HepG2 (cell line): ENCODE results near the gene LUZP2. TPM values are rescaled to one million over a fixed set of nuclear protein-coding genes. Genes with fewer than 3 reads are reported as not detected.

Source experiments
- ATAC-seq: fragments of 200-7000 bp; cut with Tn5 transposase; 3 replicates; pipeline ENCODE4 v1.9.1; 2020; ENCODE audit warnings: mild to moderate bottlenecking, moderate library complexity
- BruUV-seq: library from RNA; stranded (reverse); fragments of 400-500 nt; replicated peaks from 2 replicates; lab custom pipeline; 2021; lab: Mats Ljungman, UMichigan
- CTCF ChIA-PET: fragments of 300-600 bp; formaldehyde crosslinking; extraction: SDS; loops from one replicate; lab custom pipeline; 2021; ENCODE audit warnings: low total read pairs, inconsistent platforms, low intra/inter-chr PET ratio; lab: Yijun Ruan, JAX
- POLR2A ChIA-PET: fragments of 350-600 bp; sonication (Branson Sonifier 250); formaldehyde crosslinking; loops from one replicate; lab custom pipeline; 2020; ENCODE audit warnings: antibody characterized with exemption, inconsistent platforms; lab: Yijun Ruan, JAX
- DNase-seq: peaks from one replicate; pipeline ENCODE4 v3.0.0-alpha.2; 2015; ENCODE audit warnings: low spot score
- FAIRE-seq: peaks from 3 replicates; lab custom pipeline; 2011; peaks lifted over from hg19 to GRCh38; lab: Jason Lieb, UNC
- H2AFZ ChIP-seq: one replicate; pipeline ENCODE4 v1.6.1; 2011; ENCODE audit warnings: low read length, inconsistent platforms
- H3K27ac ChIP-seq: fragments of 300-600 bp; 3 replicates; pipeline ENCODE4 v1.8.0; 2011; ENCODE audit warnings: mixed run types, mild to moderate bottlenecking, mixed read lengths, low read length, inconsistent platforms; ENCODE audit not compliant: insufficient read depth; ENCODE audit errors: extremely low read length
- H3K27me3 ChIP-seq, 2 experiments: fragments of 200-600 bp in 1 of 2; 2 replicates in 1 of 2; 3 replicates in 1 of 2; pipeline versions ENCODE4 v1.6.0 to v1.8.0; 2011; ENCODE audit warnings: low read length in 2 of 2, mild to moderate bottlenecking in 2 of 2, moderate library complexity in 2 of 2, inconsistent platforms in 1 of 2; ENCODE audit not compliant: insufficient read depth in 2 of 2, control insufficient read depth in 1 of 2
- H3K36me3 ChIP-seq, 2 experiments: fragments of 200-600 bp in 1 of 2; replicated peaks in 1 of 2; 2 replicates in 1 of 2; 3 replicates in 1 of 2; pipeline versions ENCODE4 v1.5.1 to v1.8.0; 2011; ENCODE audit warnings: low read length in 2 of 2, inconsistent platforms in 1 of 2; ENCODE audit not compliant: insufficient read depth in 2 of 2, control insufficient read depth in 1 of 2
- H3K4me1 ChIP-seq: 2 replicates; pipeline ENCODE4 v1.5.1; 2012; ENCODE audit warnings: low read length, inconsistent platforms; ENCODE audit not compliant: insufficient read depth
- H3K4me2 ChIP-seq: 2 replicates; pipeline ENCODE4 v1.6.0; 2011; ENCODE audit warnings: low read depth, low read length, inconsistent platforms
- H3K4me3 ChIP-seq, 3 experiments: fragments of 200-600 bp in 1 of 3; sonication (generic), shearing (Covaris generic) in 1 of 3; replicated peaks in 1 of 3; 2 replicates each; pipeline ENCODE4 v1.5.1; 2011 to 2016; ENCODE audit warnings: low read length in 3 of 3, inconsistent platforms in 2 of 3, low read depth in 2 of 3, mild to moderate bottlenecking in 2 of 3, control low read depth in 1 of 3, mixed read lengths in 1 of 3; ENCODE audit not compliant: insufficient read depth in 1 of 3
- H3K79me2 ChIP-seq: one replicate; pipeline ENCODE4 v1.6.1; 2011; ENCODE audit warnings: low read length, inconsistent platforms; ENCODE audit not compliant: insufficient read depth
- H3K9ac ChIP-seq: 2 replicates; pipeline ENCODE4 v1.6.0; 2011; ENCODE audit warnings: mild to moderate bottlenecking, low read depth, low read length, inconsistent platforms; ENCODE audit not compliant: insufficient read depth
- H3K9me3 ChIP-seq: 2 replicates; pipeline ENCODE4 v1.5.1; 2012; ENCODE audit warnings: mild to moderate bottlenecking, low read length
- H4K20me1 ChIP-seq: 2 replicates; pipeline ENCODE4 v1.6.0; 2011; ENCODE audit warnings: inconsistent platforms, mild to moderate bottlenecking, low read length, moderate library complexity; ENCODE audit not compliant: insufficient read depth
- ADNP ChIP-seq: sonication (generic); formaldehyde crosslinking; IDR thresholded peaks from 2 replicates; pipeline ENCODE4 v1.4.0; 2020; ENCODE audit warnings: missing genetic modification reagents
- HOXA7 ChIP-seq: sonication (generic); formaldehyde crosslinking; IDR thresholded peaks from 2 replicates; pipeline ENCODE4 v1.8.1; 2022; ENCODE audit warnings: mild to moderate bottlenecking, missing genetic modification reagents, moderate library complexity
- KAT8 ChIP-seq: IDR thresholded peaks from 2 replicates; pipeline ENCODE4 v1.6.1; 2016; ENCODE audit warnings: missing genetic modification reagents, missing compliant biosample characterization
- LCORL ChIP-seq, 2 experiments: fragments of 450-650 bp in 1 of 2; sonication (generic) in 1 of 2; formaldehyde crosslinking in 1 of 2; IDR thresholded peaks; 2 replicates each; pipeline versions ENCODE4 v1.5.0 to v1.6.1; 2017 to 2020; ENCODE audit warnings: antibody characterized with exemption in 1 of 2, missing genetic modification reagents in 1 of 2
- MED13 ChIP-seq: sonication (generic); formaldehyde crosslinking; IDR thresholded peaks from 2 replicates; pipeline ENCODE4 v1.5.0; 2020; ENCODE audit warnings: missing genetic modification reagents
- RFX3 ChIP-seq: IDR thresholded peaks from 2 replicates; pipeline ENCODE4 v1.6.1; 2016; ENCODE audit warnings: missing biosample characterization, missing genetic modification reagents
- SAFB2 ChIP-seq: sonication (generic); formaldehyde crosslinking; IDR thresholded peaks from 2 replicates; pipeline ENCODE4 v1.5.1; 2020; ENCODE audit warnings: missing genetic modification reagents, low read depth, mild to moderate bottlenecking, borderline replicate concordance
- SALL2 ChIP-seq: sonication (generic); formaldehyde crosslinking; IDR thresholded peaks from 2 replicates; pipeline ENCODE4 v1.8.1; 2023; ENCODE audit warnings: mild to moderate bottlenecking, missing genetic modification reagents, inconsistent platforms
- SCMH1 ChIP-seq: sonication (generic); formaldehyde crosslinking; IDR thresholded peaks from 2 replicates; pipeline ENCODE4 v1.9.0; 2021; ENCODE audit warnings: missing genetic modification reagents, mild to moderate bottlenecking, borderline replicate concordance
- ZMYM4 ChIP-seq: sonication (generic); formaldehyde crosslinking; IDR thresholded peaks from 2 replicates; pipeline ENCODE4 v1.8.1; 2023; ENCODE audit warnings: mild to moderate bottlenecking, missing genetic modification reagents
- ZNF263 ChIP-seq: sonication (generic); formaldehyde crosslinking; IDR thresholded peaks from 2 replicates; pipeline ENCODE4 v1.4.0; 2020; ENCODE audit warnings: missing genetic modification reagents
- ZNF781 ChIP-seq: sonication (generic); formaldehyde crosslinking; IDR thresholded peaks from 2 replicates; pipeline ENCODE4 v1.5.1; 2020; ENCODE audit warnings: borderline replicate concordance, mild to moderate bottlenecking, missing genetic modification reagents; ENCODE audit errors: not compliant biosample characterization
- whole genome bisulfite sequencing: methylation state at CpG from one replicate; pipeline ENCODE4 v1.1.6; 2017; ENCODE audit warnings: low lambda C conversion rate; 5-methylcytosine and 5-hydroxymethylcytosine counted together
- in situ Hi-C: cut with HindIII; loops from 2 replicates; pipeline ENCODE4 v1.10.0; 2017; ENCODE audit warnings: low pct_unique_long_range_greater_than_20kb; ENCODE audit not compliant: extremely low pct_ligation_motif_present
- intact Hi-C: fragments of 100-400 bp; cut with micrococcal nuclease; formaldehyde crosslinking; loops from one replicate; pipeline ENCODE4 v1.10.0; 2022; ENCODE audit not compliant: unreplicated experiment
- polyA plus RNA-seq, 8 experiments: library from polyadenylated mRNA; depleted of rRNA in 3 of 8; stranded (reverse) in 7 of 8; unstranded in 1 of 8; fragments of >200 nt; fragmentation: Illumina TruSeq in 4 of 8; extraction: Trizol in 4 of 8; gene quantifications; 2 replicates each; pipeline versions ENCODE4 v1.2.1 to v1.2.3, GENCODE V29; 2011 to 2016; ENCODE audit warnings: low read depth in 4 of 8, missing spikeins in 1 of 8, mixed read lengths in 1 of 8; ENCODE audit not compliant: insufficient read depth in 1 of 8
- total RNA-seq, 5 experiments: library from RNA; depleted of rRNA; stranded (reverse); fragments of >200 nt; fragmentation: Illumina TruSeq; extraction: Trizol; gene quantifications; 2 replicates each; pipeline ENCODE4 v1.2.3, GENCODE V29; 2016; ENCODE audit warnings: low read depth in 1 of 5
- TF ChIP-seq, protein P1 (sequence below): sonication (generic); formaldehyde crosslinking; IDR thresholded peaks from 2 replicates; pipeline ENCODE4 v1.5.0; 2020; ENCODE audit warnings: mild to moderate bottlenecking, missing genetic modification reagents, borderline replicate concordance
- TF ChIP-seq, protein P2 (sequence below): fragments of 450-650 bp; IDR thresholded peaks from 2 replicates; pipeline ENCODE4 v1.6.1; 2017
- TF ChIP-seq, protein P3 (sequence below): sonication (generic); formaldehyde crosslinking; IDR thresholded peaks from 2 replicates; pipeline ENCODE4 v1.5.0; 2020; ENCODE audit warnings: missing genetic modification reagents
- TF ChIP-seq, protein P4 (sequence below): sonication (generic); formaldehyde crosslinking; IDR thresholded peaks from 2 replicates; pipeline ENCODE4 v1.5.1; 2020; ENCODE audit warnings: missing genetic modification reagents, mild to moderate bottlenecking, borderline replicate concordance

Gene LUZP2
- total and polyA plus RNA-seq, 2 of the 13 experiments (the other 11 are each of a cell fraction or from before 2014, with no cell fraction given) = not detected

- TF ChIP-seq LCORL (IDR thresholded peaks at IDR 0.05) = no peak
- TF ChIP-seq LCORL (CRISPR knock-in tag; IDR thresholded peaks at IDR 0.05) = no peak
- no peak for TF ChIP-seq MED13 (CRISPR knock-in tag)
- TF ChIP-seq HOXA7 = no peak
- TF ChIP-seq ZMYM4 (CRISPR knock-in tag) = no peak
- TF ChIP-seq, protein P1, sequence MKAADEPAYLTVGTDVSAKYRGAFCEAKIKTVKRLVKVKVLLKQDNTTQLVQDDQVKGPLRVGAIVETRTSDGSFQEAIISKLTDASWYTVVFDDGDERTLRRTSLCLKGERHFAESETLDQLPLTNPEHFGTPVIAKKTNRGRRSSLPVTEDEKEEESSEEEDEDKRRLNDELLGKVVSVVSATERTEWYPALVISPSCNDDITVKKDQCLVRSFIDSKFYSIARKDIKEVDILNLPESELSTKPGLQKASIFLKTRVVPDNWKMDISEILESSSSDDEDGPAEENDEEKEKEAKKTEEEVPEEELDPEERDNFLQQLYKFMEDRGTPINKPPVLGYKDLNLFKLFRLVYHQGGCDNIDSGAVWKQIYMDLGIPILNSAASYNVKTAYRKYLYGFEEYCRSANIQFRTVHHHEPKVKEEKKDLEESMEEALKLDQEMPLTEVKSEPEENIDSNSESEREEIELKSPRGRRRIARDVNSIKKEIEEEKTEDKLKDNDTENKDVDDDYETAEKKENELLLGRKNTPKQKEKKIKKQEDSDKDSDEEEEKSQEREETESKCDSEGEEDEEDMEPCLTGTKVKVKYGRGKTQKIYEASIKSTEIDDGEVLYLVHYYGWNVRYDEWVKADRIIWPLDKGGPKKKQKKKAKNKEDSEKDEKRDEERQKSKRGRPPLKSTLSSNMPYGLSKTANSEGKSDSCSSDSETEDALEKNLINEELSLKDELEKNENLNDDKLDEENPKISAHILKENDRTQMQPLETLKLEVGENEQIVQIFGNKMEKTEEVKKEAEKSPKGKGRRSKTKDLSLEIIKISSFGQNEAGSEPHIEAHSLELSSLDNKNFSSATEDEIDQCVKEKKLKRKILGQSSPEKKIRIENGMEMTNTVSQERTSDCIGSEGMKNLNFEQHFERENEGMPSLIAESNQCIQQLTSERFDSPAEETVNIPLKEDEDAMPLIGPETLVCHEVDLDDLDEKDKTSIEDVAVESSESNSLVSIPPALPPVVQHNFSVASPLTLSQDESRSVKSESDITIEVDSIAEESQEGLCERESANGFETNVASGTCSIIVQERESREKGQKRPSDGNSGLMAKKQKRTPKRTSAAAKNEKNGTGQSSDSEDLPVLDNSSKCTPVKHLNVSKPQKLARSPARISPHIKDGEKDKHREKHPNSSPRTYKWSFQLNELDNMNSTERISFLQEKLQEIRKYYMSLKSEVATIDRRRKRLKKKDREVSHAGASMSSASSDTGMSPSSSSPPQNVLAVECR = no peak
- TF ChIP-seq ZNF263 (CRISPR knock-in tag) = no peak
- TF ChIP-seq SALL2 (CRISPR knock-in tag) = no peak
- no peak for TF ChIP-seq SCMH1 (CRISPR knock-in tag)
- TF ChIP-seq, protein P2, sequence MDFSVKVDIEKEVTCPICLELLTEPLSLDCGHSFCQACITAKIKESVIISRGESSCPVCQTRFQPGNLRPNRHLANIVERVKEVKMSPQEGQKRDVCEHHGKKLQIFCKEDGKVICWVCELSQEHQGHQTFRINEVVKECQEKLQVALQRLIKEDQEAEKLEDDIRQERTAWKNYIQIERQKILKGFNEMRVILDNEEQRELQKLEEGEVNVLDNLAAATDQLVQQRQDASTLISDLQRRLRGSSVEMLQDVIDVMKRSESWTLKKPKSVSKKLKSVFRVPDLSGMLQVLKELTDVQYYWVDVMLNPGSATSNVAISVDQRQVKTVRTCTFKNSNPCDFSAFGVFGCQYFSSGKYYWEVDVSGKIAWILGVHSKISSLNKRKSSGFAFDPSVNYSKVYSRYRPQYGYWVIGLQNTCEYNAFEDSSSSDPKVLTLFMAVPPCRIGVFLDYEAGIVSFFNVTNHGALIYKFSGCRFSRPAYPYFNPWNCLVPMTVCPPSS = no peak
- TF ChIP-seq RFX3 (CRISPR knock-in tag) = no peak
- TF ChIP-seq KAT8 = no peak
- TF ChIP-seq ADNP (CRISPR knock-in tag) = no peak
- TF ChIP-seq, protein P3, sequence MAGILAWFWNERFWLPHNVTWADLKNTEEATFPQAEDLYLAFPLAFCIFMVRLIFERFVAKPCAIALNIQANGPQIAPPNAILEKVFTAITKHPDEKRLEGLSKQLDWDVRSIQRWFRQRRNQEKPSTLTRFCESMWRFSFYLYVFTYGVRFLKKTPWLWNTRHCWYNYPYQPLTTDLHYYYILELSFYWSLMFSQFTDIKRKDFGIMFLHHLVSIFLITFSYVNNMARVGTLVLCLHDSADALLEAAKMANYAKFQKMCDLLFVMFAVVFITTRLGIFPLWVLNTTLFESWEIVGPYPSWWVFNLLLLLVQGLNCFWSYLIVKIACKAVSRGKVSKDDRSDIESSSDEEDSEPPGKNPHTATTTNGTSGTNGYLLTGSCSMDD (CRISPR knock-in tag) = no peak
- TF ChIP-seq, protein P4, sequence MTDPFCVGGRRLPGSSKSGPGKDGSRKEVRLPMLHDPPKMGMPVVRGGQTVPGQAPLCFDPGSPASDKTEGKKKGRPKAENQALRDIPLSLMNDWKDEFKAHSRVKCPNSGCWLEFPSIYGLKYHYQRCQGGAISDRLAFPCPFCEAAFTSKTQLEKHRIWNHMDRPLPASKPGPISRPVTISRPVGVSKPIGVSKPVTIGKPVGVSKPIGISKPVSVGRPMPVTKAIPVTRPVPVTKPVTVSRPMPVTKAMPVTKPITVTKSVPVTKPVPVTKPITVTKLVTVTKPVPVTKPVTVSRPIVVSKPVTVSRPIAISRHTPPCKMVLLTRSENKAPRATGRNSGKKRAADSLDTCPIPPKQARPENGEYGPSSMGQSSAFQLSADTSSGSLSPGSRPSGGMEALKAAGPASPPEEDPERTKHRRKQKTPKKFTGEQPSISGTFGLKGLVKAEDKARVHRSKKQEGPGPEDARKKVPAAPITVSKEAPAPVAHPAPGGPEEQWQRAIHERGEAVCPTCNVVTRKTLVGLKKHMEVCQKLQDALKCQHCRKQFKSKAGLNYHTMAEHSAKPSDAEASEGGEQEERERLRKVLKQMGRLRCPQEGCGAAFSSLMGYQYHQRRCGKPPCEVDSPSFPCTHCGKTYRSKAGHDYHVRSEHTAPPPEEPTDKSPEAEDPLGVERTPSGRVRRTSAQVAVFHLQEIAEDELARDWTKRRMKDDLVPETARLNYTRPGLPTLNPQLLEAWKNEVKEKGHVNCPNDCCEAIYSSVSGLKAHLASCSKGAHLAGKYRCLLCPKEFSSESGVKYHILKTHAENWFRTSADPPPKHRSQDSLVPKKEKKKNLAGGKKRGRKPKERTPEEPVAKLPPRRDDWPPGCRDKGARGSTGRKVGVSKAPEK = no peak
- no peak for TF ChIP-seq ZNF781
- TF ChIP-seq SAFB2 (CRISPR knock-in tag) = no peak
- TF ChIP-seq, all 625 proteins: peak for 0
- no peak overlapping the region for H2AFZ ChIP-seq
- no peaks in the 10 kb centered on the region for H3K9me3 ChIP-seq
- ATAC-seq (no peak), DNase-seq (no peak), FAIRE-seq (no peak)
- H3K79me2 ChIP-seq = no peaks in the 10 kb centered on the region
- H3K27me3 ChIP-seq = no peaks in the 10 kb centered on the region
- BruUV-seq = no TSS peak
- H3K9ac ChIP-seq = no peak overlapping the region
- ChIA-PET CTCF (no interaction called here), POLR2A (no interaction called here)
- in situ Hi-C loops (no loop called here), intact Hi-C loops (no loop called here)
- no peak overlapping the region for H3K4me3 ChIP-seq
- no peak overlapping the region for H3K4me2 ChIP-seq
- WGBS = 0% methylated on average over 2 of the region's 2 CpGs
- no peak overlapping the region for H3K27ac ChIP-seq
- no peaks in the 10 kb centered on the region for H3K36me3 ChIP-seq
- H3K4me1 ChIP-seq = no peaks in the 10 kb centered on the region
- no peaks in the 10 kb centered on the region for H4K20me1 ChIP-seq
Observed at GRCh38 chr11:24738972-24739371, 242.1 kb downstream of the LUZP2 start.
